Measurements from ENCODE around the gene GAA. TPM values are rescaled to one million over a fixed set of nuclear protein-coding genes. Genes with fewer than 3 reads are reported as not detected.

The GAA gene
- total and polyA plus RNA-seq, 2 of the 13 experiments (the other 11 are each of a cell fraction or from before 2014, with no cell fraction given): 21.6 to 36.4 TPM

DNA sequence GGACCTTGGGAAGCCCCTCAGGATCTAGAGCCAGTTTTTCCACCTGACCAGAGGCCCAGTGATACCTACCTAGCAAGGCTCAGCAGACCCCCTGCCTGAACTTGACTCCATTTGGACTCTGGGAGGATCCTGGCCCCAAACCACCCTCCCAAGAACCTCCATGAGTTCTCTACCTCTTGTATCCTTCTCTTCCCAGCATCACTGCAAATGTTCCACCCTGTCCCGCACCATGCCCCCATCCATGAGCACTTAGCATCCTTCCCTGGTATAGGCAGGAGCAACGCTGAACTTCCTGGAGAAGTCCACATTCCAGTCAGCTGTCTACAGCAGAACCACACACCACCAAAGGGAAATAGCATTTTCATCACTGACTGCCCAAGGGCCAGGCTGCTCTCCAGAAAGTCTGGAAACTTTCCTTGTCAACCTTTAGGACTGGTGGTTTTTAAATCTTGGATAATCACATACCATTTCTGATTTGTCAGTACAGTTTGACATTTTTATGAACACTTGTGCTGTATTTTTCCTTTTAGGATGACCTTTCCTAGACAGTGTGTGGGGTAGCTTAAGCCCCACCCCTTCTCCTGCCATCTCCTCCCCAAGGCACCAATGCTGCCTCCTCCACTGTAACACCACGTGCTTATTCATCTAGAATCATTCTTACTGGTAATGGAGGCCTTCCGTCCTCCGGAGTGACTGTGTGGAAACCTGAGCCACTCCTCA lies 31.7 kb downstream of the GAA start:
- intact Hi-C loops (cut with micrococcal nuclease; ENCODE audit: unreplicated experiment) (no loop called here), in situ Hi-C loops (cut with HindIII; ENCODE audit: extremely low pct_ligation_motif_present, low pct_unique_long_range_greater_than_20kb) (no loop called here)
- H3K4me2 ChIP-seq (ENCODE audit: low read depth, low read length): no peak overlapping the region
- H2AFZ ChIP-seq (ENCODE audit: low read length): no peak overlapping the region
- no peak overlapping the region for H3K4me3 ChIP-seq (replicated peaks in 1 of 3; ENCODE audit: insufficient read depth in 1 of 3, low read depth in 2 of 3, low read length in 3 of 3)
- no peak for DNase-seq (ENCODE audit: low spot score)
- no TSS peak for BruUV-seq (replicated peaks)
- ChIA-PET POLR2A (interaction anchor here (1.1 to 2.1 kb wide), 3 partner anchors 13 to 32 kb away, joined by 3 to 10 read pairs (median 6); partner anchors contain the start of genes EIF4A3 and GAA), CTCF (ENCODE audit: low intra/inter-chr PET ratio, low total read pairs) (no interaction called here)
- FAIRE-seq: no peak
- H3K4me1 ChIP-seq (ENCODE audit: insufficient read depth, low read length): peaks cover 20% of the 10 kb centered on the region
- H4K20me1 ChIP-seq (ENCODE audit: insufficient read depth, low read length): no peaks in the 10 kb centered on the region
- TF ChIP-seq, protein P1, sequence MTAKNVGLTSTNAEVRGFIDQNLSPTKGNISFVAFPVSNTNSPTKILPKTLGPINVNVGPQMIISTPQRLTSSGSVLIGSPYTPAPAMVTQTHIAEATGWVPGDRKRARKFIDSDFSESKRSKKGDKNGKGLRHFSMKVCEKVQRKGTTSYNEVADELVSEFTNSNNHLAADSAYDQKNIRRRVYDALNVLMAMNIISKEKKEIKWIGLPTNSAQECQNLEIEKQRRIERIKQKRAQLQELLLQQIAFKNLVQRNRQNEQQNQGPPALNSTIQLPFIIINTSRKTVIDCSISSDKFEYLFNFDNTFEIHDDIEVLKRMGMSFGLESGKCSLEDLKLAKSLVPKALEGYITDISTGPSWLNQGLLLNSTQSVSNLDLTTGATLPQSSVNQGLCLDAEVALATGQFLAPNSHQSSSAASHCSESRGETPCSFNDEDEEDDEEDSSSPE (CRISPR knock-in tag; IDR thresholded peaks at IDR 0.05): no peak
- TF ChIP-seq ASH2L (IDR thresholded peaks at IDR 0.05; ENCODE audit: insufficient read length, low read depth, low read length): no peak
- peak; percentile 28; the same call in 1 of the 2 replicates for TF ChIP-seq POLR2AphosphoS5 (IDR thresholded peaks at IDR 0.05; ENCODE audit: low read depth, low read length)
- peak; percentile 53; the same call in 1 of the 2 replicates for TF ChIP-seq POLR2G (IDR thresholded peaks at IDR 0.05; ENCODE audit: low read depth, low read length)
- TF ChIP-seq MBD4 (IDR thresholded peaks at IDR 0.05; ENCODE audit: borderline replicate concordance, low read length): no peak
- TF ChIP-seq RBM22 (optimal IDR thresholded peaks at IDR 0.05; ENCODE audit: low read length): peak; percentile 77
- TF ChIP-seq, protein P2, sequence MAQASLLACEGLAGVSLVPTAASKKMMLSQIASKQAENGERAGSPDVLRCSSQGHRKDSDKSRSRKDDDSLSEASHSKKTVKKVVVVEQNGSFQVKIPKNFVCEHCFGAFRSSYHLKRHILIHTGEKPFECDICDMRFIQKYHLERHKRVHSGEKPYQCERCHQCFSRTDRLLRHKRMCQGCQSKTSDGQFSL (CRISPR knock-in tag; IDR thresholded peaks at IDR 0.05): no peak
- no peak for TF ChIP-seq MAFG (CRISPR knock-in tag; IDR thresholded peaks at IDR 0.05)
- peak; percentile 52; the same call in 1 of the 2 replicates for TF ChIP-seq RBFOX2 (IDR thresholded peaks at IDR 0.05; ENCODE audit: low read depth, low read length)
- WGBS (ENCODE audit: low lambda C conversion rate): 88% methylated on average over 5 of the region's 5 CpGs
- no peaks in the 10 kb centered on the region for H3K79me2 ChIP-seq (ENCODE audit: insufficient read depth, low read length)
- H3K9ac ChIP-seq (ENCODE audit: insufficient read depth, low read depth, low read length): no peak overlapping the region
- H3K27ac ChIP-seq (ENCODE audit: extremely low read length, insufficient read depth, low read length): no peak overlapping the region
- H3K27me3 ChIP-seq (ENCODE audit: control insufficient read depth in 1 of 2, insufficient read depth in 2 of 2, low read length in 2 of 2): no peaks in the 10 kb centered on the region
- no peaks in the 10 kb centered on the region for H3K9me3 ChIP-seq (ENCODE audit: low read length)
- peaks cover 28 to 50% of the 10 kb centered on the region in 2 experiments for H3K36me3 ChIP-seq (replicated peaks in 1 of 2; ENCODE audit: control insufficient read depth in 1 of 2, insufficient read depth in 2 of 2, low read length in 2 of 2)
- ATAC-seq: peak; percentile 37

All from HepG2 (cell line).